Naive thymus-derived CD8-positive, alpha-beta T cell (primary cell): ENCODE results near the gene HNRNPA1. TPM values are rescaled to one million over a fixed set of nuclear protein-coding genes. Genes with fewer than 3 reads are reported as not detected.
"Not testable (repeated sequence)": the region's sequence is repeated elsewhere in the genome, so short reads cannot be mapped to it uniquely, and the experiment has no call there.

ENCODE experiments used
- ATAC-seq, 2 donors: fragments of 150-1000 bp; cut with Tn5 transposase in 1 of 2; sonication (Bioruptor Pico), chemical (Tn5 transposase) in 1 of 2; 1 replicate in 1 of 2; 2 replicates in 1 of 2; pipeline ENCODE4 v1.10.0; 2021; ENCODE audit warnings: mild to moderate bottlenecking in 2 of 2, moderate library complexity in 2 of 2
- POLR2A ChIA-PET: fragments of 350-600 bp; sonication (Branson Sonifier 250); formaldehyde crosslinking; loops from one replicate; lab custom pipeline; 2021; ENCODE audit warnings: antibody characterized with exemption; lab: Charles Lee
- DNase-seq, 10 donors: peaks; one replicate each; pipeline versions ENCODE4 v3.0.0 to v3.0.0-alpha.2; 2020 to 2022
- H3K27ac Mint-ChIP-seq, 10 donors: one replicate each; pipeline ENCODE4 v1.8.0; 2020 to 2022; ENCODE audit warnings: mild to moderate bottlenecking in 10 of 10, mixed read lengths in 10 of 10, moderate library complexity in 4 of 10, inconsistent platforms in 1 of 10
- H3K27me3 Mint-ChIP-seq, 5 donors: one replicate each; pipeline ENCODE4 v1.8.0; 2021 to 2022; ENCODE audit warnings: mixed read lengths in 5 of 5
- H3K36me3 Mint-ChIP-seq, 3 donors: one replicate each; pipeline ENCODE4 v1.8.0; 2020 to 2022; ENCODE audit warnings: mixed read lengths in 3 of 3, mild to moderate bottlenecking in 2 of 3, inconsistent platforms in 1 of 3
- H3K4me1 Mint-ChIP-seq, 4 donors: one replicate each; pipeline ENCODE4 v1.8.0; 2021 to 2022; ENCODE audit warnings: mixed read lengths in 4 of 4
- H3K4me3 Mint-ChIP-seq, 10 donors: one replicate each; pipeline ENCODE4 v1.8.0; 2020 to 2022; ENCODE audit warnings: mild to moderate bottlenecking in 10 of 10, mixed read lengths in 10 of 10, moderate library complexity in 6 of 10, inconsistent platforms in 1 of 10
- H3K9me3 Mint-ChIP-seq, 9 donors: one replicate each; pipeline ENCODE4 v1.8.0; 2020 to 2022; ENCODE audit warnings: mixed read lengths in 9 of 9, mild to moderate bottlenecking in 3 of 9, inconsistent platforms in 1 of 9, moderate library complexity in 1 of 9
- polyA plus RNA-seq, 3 donors: library from polyadenylated mRNA; unstranded; fragments of 300-500 nt; fragmentation: Illumina TruSeq; gene quantifications; one replicate each; pipeline ENCODE4 v1.2.3, GENCODE V29; 2021
- total RNA-seq, 8 experiments: library from RNA in 2 of 8; stranded (reverse) in 2 of 8; gene quantifications; one replicate each; pipeline ENCODE4 v1.2.3 and lab custom pipeline; 2021 to 2026

Gene HNRNPA1
- total and polyA plus RNA-seq, 5 experiments from 2014 or later, result 932 to 1,177 (median 1,109) TPM

- Mint-ChIP-seq H3K27me3 (peaks cover 24 to 68% (median 44%) of the 10 kb centered on the region in 5 donors), H3K4me1 (peaks cover 11 to 67% (median 21%) of the 10 kb centered on the region in 4 donors), H3K9me3 (no peaks in the 10 kb centered on the region), H3K27ac (peak within 1 kb of the TSS in 1 of 10 donors; percentile 27), H3K4me3 (peak within 1 kb of the TSS in 9 of 10 donors; percentile 24 to 72 (median 60)), H3K36me3 (no peaks in the 10 kb centered on the region)
- POLR2A ChIA-PET, result interaction anchor here (0.6 to 2.3 kb wide), 4 partner anchors 14 to 26 kb away, joined by 3 to 9 read pairs (median 4); partner anchors contain the start of genes CBX5, COPZ1 and HNRNPA1
- DNase-seq (peak in 5 of 10 donors; percentile 11 to 34 (median 28)), ATAC-seq (peak; percentile 72 to 84)
These were observed 20.4 kb downstream of the HNRNPA1 start, which contains the start of gene NFE2 for GRCh38 chr12:54300732-54301427. Gene NFE2, minus strand, starts transcription at chr12:54301015. Its CDS starts 5,767 bp downstream, at chr12:54295248.

GRCh38 chr12:54301428-54302048, 21.0 kb downstream of the HNRNPA1 start:
- POLR2A ChIA-PET, result interaction anchor here (0.7 to 1.4 kb wide), 3 partner anchors 14 to 78 kb away, joined by 3 to 4 read pairs (median 3); partner anchors contain the start of gene COPZ1
- no peaks in the 10 kb centered on the region for H3K9me3 Mint-ChIP-seq
- peaks cover 11 to 65% (median 21%) of the 10 kb centered on the region in 4 donors for H3K4me1 Mint-ChIP-seq

GRCh38 chr12:54303640-54304039, 23.1 kb downstream of the HNRNPA1 start:
- POLR2A ChIA-PET, result no interaction called here
- no peak overlapping the region for H3K27ac Mint-ChIP-seq
- no peak overlapping the region for H3K4me3 Mint-ChIP-seq
- no peaks in the 10 kb centered on the region for H3K36me3 Mint-ChIP-seq
- peaks cover 17 to 64% (median 23%) of the 10 kb centered on the region in 4 donors for H3K4me1 Mint-ChIP-seq
- peaks cover 24 to 67% (median 33%) of the 10 kb centered on the region in 5 donors for H3K27me3 Mint-ChIP-seq
- ATAC-seq (no peak), DNase-seq (no peak)
- H3K9me3 Mint-ChIP-seq, result no peaks in the 10 kb centered on the region

More at GRCh38 chr12:54301428-54302048, 21.0 kb downstream of the HNRNPA1 start:
- ATAC-seq, result no peak
- H3K27me3 Mint-ChIP-seq, result peaks cover 24 to 68% (median 44%) of the 10 kb centered on the region in 5 donors
- H3K36me3 Mint-ChIP-seq, result no peaks in the 10 kb centered on the region
- no peak overlapping the region for H3K27ac Mint-ChIP-seq
- H3K4me3 Mint-ChIP-seq, result peak overlapping the region in 3 of 10 donors; percentile 29 to 58 (median 50)
- no peak for DNase-seq

- Mint-ChIP-seq H3K4me1 (peaks cover 17 to 61% (median 23%) of the 10 kb centered on the region in 4 donors), H3K36me3 (no peaks in the 10 kb centered on the region), H3K27ac (peak overlapping the region in 1 of 10 donors; percentile 71), H3K9me3 (no peaks in the 10 kb centered on the region), H3K27me3 (peaks cover 21 to 61% (median 28%) of the 10 kb centered on the region in 5 donors), H3K4me3 (peak overlapping the region in 2 of 10 donors; percentile 35 to 57)
- DNase-seq (peak in 2 of 10 donors; percentile 21 to 66), ATAC-seq (peak; percentile 18 to 21)
- POLR2A ChIA-PET, result no interaction called here
These were observed 23.8 kb downstream of the HNRNPA1 start for GRCh38 chr12:54304187-54304810.

GRCh38 chr12:54306925-54307741, 26.6 kb downstream of the HNRNPA1 start:
- POLR2A ChIA-PET, result interaction anchor here (1.6 kb wide), 1 partner anchor 15 kb away, joined by 7 read pairs; no protein-coding TSS in a partner anchor
- H3K4me3 Mint-ChIP-seq, result no peak overlapping the region
- no peak for DNase-seq
- ATAC-seq, result peak in 1 of 2 donors; percentile 25
- no peaks in the 10 kb centered on the region for H3K9me3 Mint-ChIP-seq
- peaks cover 11 to 43% (median 20%) of the 10 kb centered on the region in 5 donors for H3K27me3 Mint-ChIP-seq
- H3K36me3 Mint-ChIP-seq, result no peaks in the 10 kb centered on the region
- peaks cover 9 to 35% (median 16%) of the 10 kb centered on the region in 4 donors for H3K4me1 Mint-ChIP-seq
- peak overlapping the region in 1 of 10 donors; percentile 48 for H3K27ac Mint-ChIP-seq

GRCh38 chr12:54311051-54311450, 30.5 kb downstream of the HNRNPA1 start:
- H3K4me3 Mint-ChIP-seq, result no peak overlapping the region
- ATAC-seq, result no peak
- H3K36me3 Mint-ChIP-seq, result no peaks in the 10 kb centered on the region
- H3K27ac Mint-ChIP-seq, result no peak overlapping the region
- peaks cover 5 to 10% (median 9%) of the 10 kb centered on the region in 4 donors for H3K4me1 Mint-ChIP-seq
- no peak for DNase-seq
- peaks cover 2 to 20% (median 4%) of the 10 kb centered on the region in 5 donors for H3K27me3 Mint-ChIP-seq
- POLR2A ChIA-PET, result interaction anchor here (0.7 kb wide), 1 partner anchor 48 kb away, joined by 6 read pairs; no protein-coding TSS in a partner anchor
- H3K9me3 Mint-ChIP-seq, result no peaks in the 10 kb centered on the region

GRCh38 chr12:54312309-54312708, 31.8 kb downstream of the HNRNPA1 start:
- DNase-seq, H3K9me3 Mint-ChIP-seq, POLR2A ChIA-PET, H3K4me1 Mint-ChIP-seq, H3K4me3 Mint-ChIP-seq, ATAC-seq, H3K36me3 Mint-ChIP-seq: not testable (repeated sequence)
- Mint-ChIP-seq H3K27me3 (peaks cover 1 to 16% (median 4%) of the 10 kb centered on the region in 5 donors), H3K27ac (peak overlapping the region in 1 of 10 donors; percentile 40)

GRCh38 chr12:54321363-54321762, 40.8 kb downstream of the HNRNPA1 start:
- POLR2A ChIA-PET, result no interaction called here
- Mint-ChIP-seq H3K4me1 (peaks cover 11 to 20% (median 18%) of the 10 kb centered on the region in 4 donors), H3K36me3 (no peaks in the 10 kb centered on the region), H3K4me3 (no peak overlapping the region), H3K27me3 (no peaks in the 10 kb centered on the region), H3K27ac (no peak overlapping the region), H3K9me3 (no peaks in the 10 kb centered on the region)
- no peak for DNase-seq
- no peak for ATAC-seq

- H3K4me1 Mint-ChIP-seq, result peaks cover 18 to 47% (median 42%) of the 10 kb centered on the region in 4 donors
- ATAC-seq (peak; percentile 96 to 98), DNase-seq (peak; percentile 78 to 98 (median 92))
- H3K9me3 Mint-ChIP-seq, result no peaks in the 10 kb centered on the region
- peak within 1 kb of the TSS; percentile 92 to 99 (median 97) for H3K27ac Mint-ChIP-seq
- H3K36me3 Mint-ChIP-seq, result peaks cover 0 to 15% (median 0%) of the 10 kb centered on the region in 3 donors
- H3K4me3 Mint-ChIP-seq, result peak within 1 kb of the TSS; percentile 90 to 100 (median 98)
- no peaks in the 10 kb centered on the region for H3K27me3 Mint-ChIP-seq
- POLR2A ChIA-PET, result interaction anchor here (0.6 to 4.2 kb wide), 16 partner anchors 10 to 945 kb away, joined by 3 to 36 read pairs (median 4); partner anchors contain the start of genes CBX5, HNRNPA1 and NFE2
These were observed 44.3 kb downstream of the HNRNPA1 start, which contains the start of gene COPZ1 for GRCh38 chr12:54324617-54325441. Gene COPZ1, plus strand, starts transcription at chr12:54325131. Its CDS starts 33 bp downstream, at chr12:54325164.

GRCh38 chr12:54325442-54326109, 45.0 kb downstream of the HNRNPA1 start:
- Mint-ChIP-seq H3K36me3 (peaks cover 0 to 17% (median 0%) of the 10 kb centered on the region in 3 donors), H3K4me3 (peak overlapping the region; percentile 90 to 100 (median 98)), H3K27ac (peak overlapping the region; percentile 92 to 99 (median 97)), H3K4me1 (peaks cover 24 to 54% (median 48%) of the 10 kb centered on the region in 4 donors)
- POLR2A ChIA-PET, result interaction anchor here (0.6 to 4.2 kb wide), 14 partner anchors 9 to 946 kb away, joined by 3 to 36 read pairs (median 4); partner anchors contain the start of genes CBX5, HNRNPA1 and NFE2
- not testable (repeated sequence) for DNase-seq, H3K9me3 Mint-ChIP-seq, ATAC-seq, H3K27me3 Mint-ChIP-seq
